ENCODE measurements around the gene CDH13.

The CDH13 gene

GRCh38 chr16:82999711-83000110 lies 372.9 kb downstream of the CDH13 start:
- no peak for DNase-seq (ENCODE audit: low read depth in 2 of 2)

GRCh38 chr16:83002351-83003334 lies 375.9 kb downstream of the CDH13 start:
- DNase-seq (ENCODE audit: low read depth in 2 of 2) = no peak

DNA sequence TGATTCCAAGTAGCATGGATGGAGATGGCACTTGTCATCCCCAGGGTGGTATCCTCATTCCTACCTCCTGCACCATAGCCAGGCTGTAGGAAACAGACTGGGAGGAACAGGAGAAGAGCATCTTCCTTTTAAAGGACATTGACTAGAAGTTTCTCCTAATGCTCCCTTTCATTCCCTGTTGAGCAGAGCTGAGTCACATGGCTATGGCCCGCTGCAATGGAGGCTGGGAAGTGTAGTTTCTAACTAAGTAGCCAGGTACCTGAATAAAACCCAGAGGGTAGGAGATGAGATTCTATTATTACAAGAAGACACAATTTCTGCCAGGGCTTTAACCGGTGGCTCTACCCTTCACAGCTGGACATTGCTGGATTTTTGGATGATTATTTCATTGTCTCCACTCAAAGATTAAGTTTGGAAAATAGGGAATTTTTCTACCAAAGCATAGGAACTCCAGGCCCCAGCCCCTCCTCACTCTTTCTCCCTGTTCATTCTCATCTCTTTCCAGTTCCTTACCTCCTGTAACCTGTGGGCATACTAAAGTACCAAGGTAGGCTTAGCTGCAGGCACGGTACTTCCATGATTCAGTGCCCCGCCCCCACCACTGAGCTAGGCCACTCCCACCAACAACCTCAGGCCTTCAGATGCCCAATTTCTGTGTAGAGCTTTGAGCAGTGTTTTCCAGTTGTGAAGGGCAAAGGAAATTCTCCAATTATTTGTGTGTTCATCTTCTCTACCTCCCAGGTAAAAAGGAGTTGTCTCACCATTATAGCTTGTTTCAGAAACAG lies 378.3 kb downstream of the CDH13 start:
- DNase-seq (ENCODE audit: low read depth in 2 of 2) = no peak

- no peak for DNase-seq (ENCODE audit: low read depth in 2 of 2)
These were observed 378.9 kb downstream of the CDH13 start for GRCh38 chr16:83005653-83006160.

DNA sequence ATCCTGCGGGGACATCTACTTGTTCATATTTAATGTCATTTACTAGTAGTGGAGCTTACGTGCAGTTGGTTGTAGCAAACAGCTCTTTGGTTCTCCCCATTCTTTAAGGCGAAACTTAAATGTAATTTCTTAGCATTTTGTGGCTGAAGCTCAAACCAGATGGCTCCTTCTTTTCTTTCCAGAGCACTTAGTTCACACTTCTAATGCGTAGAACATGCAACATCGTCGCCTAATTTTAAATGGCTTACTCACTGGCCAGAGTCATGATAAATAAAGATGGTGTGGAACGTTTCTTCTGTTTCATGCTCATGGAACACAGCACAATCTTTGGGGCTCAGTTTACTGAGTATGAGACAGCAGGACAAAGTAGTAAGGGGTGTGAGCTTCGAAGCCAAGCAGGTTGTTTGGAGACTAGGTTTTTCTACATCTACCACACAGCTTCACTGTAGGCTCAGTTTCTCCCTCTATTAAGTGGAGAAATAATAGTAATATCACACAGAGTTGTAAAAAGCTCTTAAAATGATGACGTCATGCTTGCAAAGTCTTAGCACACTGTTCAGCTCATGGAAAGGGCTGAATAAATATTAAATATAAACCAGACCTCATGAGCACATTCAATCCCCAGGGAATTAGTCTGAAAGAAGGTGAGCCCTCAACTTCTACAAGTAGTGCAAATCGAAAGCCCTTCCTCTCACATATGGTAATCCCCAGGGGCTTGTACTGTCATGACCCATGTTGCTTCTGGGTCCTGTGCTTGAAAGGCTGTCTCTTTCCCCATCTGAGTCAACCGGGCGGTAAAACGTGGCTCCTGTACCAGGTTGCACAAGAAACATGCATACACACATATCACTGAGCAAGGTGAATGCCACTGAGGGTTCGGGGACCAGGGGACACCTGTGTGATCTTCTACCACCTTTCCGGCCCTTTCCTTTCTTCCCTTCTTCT lies 384.3 kb downstream of the CDH13 start:
- no peak for DNase-seq (ENCODE audit: low read depth in 2 of 2)

DNA sequence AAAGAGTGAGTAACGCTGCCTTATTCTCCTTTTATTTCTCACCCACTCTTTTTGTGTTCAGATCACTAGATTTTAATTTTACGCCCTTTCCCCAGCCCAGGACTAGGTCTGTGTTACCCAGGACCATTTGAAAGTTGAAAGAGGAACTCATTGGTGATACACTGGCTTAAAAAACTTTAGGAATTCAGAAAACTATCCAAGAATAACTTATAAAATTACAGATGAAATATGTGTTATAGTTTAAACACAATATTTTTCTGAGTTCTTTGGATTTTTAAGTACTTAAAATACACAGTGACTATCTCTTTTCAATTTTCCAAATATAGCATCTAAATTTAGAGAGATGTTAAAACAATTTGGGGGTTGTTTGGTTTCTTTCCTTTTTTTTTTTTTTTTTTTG lies 385.2 kb downstream of the CDH13 start:
- DNase-seq (ENCODE audit: low read depth in 2 of 2) = no peak

DNA sequence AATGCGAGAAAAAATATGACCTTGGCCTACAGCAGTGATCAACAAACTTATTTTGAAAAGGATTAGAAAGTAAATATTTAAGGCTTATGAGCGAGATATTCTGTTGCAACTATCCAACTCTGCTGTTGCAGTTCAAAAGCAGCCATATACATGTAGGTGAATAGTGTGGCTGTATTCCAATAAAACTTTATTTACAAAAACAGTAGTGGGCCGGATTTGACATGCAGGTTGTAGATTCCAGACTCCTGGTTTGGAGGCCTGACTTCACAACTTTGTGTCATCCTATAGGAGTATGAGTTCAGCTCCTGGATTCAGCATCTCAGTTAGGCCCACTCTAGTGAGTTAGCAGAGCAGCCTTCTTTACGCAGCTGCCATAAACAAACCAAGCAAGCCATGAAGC lies 386.3 kb downstream of the CDH13 start:
- DNase-seq (ENCODE audit: low read depth in 2 of 2) = no peak

- no peak for DNase-seq (ENCODE audit: low read depth in 2 of 2)
These were observed 393.2 kb downstream of the CDH13 start for GRCh38 chr16:83019963-83020362.

DNA sequence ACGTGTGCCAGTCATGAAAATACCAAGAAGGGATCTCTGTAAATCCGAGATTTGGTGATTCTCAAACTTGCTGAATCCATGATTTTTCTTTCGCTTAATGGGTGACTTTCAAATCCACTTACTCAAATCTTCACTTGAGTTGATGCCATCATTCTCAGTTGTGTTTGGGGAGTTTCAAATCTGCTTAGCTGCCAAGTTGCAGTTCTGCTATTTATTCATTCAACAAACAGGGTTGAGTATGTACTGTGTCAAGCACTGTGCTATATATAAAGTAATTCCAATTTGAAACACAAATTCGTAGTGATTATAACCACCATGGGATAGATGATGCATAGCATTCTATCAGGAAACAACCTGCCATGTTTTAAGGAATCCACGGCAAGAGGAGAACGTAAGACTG lies 394.3 kb downstream of the CDH13 start:
- DNase-seq (ENCODE audit: low read depth in 2 of 2) = no peak

DNA sequence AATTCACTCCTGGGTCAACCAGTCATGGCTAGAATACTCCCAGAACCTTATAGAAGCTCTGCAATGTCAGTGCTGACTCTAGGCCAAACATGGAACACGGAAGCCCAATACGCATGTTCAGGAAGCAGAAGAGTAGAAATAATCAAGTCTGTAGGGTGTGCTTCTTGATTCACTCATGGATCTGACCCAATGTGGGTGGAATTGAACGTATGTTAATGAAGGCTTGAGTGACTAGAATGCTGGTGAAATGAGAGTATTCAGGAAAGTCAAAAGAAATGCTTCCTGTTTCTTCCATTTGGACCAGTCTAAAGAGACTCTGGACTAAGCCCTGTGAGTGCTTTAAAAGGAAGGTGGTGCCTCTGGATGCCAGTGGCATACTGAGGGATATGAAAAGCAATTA lies 395.0 kb downstream of the CDH13 start:
- DNase-seq (ENCODE audit: low read depth in 2 of 2) = no peak

- no peak for DNase-seq (ENCODE audit: low read depth in 2 of 2)
These were observed 396.2 kb downstream of the CDH13 start for GRCh38 chr16:83023011-83023410.

- no peak for DNase-seq (ENCODE audit: low read depth in 2 of 2)
These were observed 396.9 kb downstream of the CDH13 start for GRCh38 chr16:83023640-83024039.

GRCh38 chr16:83027973-83028372 lies 401.2 kb downstream of the CDH13 start:
- DNase-seq (ENCODE audit: low read depth in 2 of 2) = no peak

- no peak for DNase-seq (ENCODE audit: low read depth in 2 of 2)
These were observed 402.7 kb downstream of the CDH13 start for GRCh38 chr16:83029467-83029866.

- DNase-seq (ENCODE audit: low read depth in 2 of 2) = no peak
These were observed 404.8 kb downstream of the CDH13 start for GRCh38 chr16:83031524-83031923.

DNA sequence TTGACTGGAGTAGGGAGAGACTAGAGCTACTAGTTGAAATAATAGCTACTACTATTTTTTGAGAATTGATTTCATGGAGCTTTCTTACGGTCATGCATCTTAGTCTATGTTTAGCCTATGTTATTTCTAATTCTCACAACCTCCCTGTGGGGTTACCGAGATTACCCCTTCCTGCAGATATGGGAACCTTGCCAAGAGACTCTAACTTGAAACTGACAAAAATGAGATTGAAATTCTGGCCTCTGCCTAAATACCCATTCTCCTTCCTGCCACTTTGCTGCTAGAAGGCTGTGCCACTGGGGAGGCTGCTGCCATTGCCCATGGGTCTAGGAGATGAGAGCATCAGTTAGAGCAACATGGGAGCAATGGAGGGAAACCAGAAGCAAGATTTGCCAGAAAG lies 410.3 kb downstream of the CDH13 start:
- no peak for DNase-seq (ENCODE audit: low read depth in 2 of 2)

- DNase-seq (ENCODE audit: low read depth in 2 of 2) = no peak
These were observed 411.1 kb downstream of the CDH13 start for GRCh38 chr16:83037884-83038283.

DNA sequence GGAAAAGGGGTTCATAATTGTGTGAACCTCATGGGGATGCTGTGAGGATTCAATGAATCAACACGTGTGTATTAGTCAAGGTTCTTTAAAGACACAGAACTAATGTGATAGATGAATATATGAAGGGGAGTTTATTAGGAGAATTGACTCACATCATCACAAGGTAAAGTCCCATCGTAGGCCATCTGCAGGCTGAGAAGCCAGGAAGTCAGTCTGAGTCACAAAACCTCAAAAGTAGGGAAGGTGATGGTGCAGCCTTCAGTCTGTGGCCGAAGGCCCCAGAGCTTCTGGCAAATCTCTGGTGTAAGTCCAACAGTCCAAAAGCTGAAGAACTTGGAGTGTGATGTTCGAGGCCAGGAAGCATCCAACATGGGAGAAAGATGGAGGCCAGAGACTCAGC lies 413.4 kb downstream of the CDH13 start:
- DNase-seq (ENCODE audit: low read depth in 2 of 2) = no peak

- DNase-seq (ENCODE audit: low read depth in 2 of 2) = no peak
These were observed 417.8 kb downstream of the CDH13 start for GRCh38 chr16:83044589-83044988.

GRCh38 chr16:83045790-83046189 lies 419.0 kb downstream of the CDH13 start:
- no peak for DNase-seq (ENCODE audit: low read depth in 2 of 2)

- no peak for DNase-seq (ENCODE audit: low read depth in 2 of 2)
These were observed 419.9 kb downstream of the CDH13 start for GRCh38 chr16:83046664-83047063.

DNA sequence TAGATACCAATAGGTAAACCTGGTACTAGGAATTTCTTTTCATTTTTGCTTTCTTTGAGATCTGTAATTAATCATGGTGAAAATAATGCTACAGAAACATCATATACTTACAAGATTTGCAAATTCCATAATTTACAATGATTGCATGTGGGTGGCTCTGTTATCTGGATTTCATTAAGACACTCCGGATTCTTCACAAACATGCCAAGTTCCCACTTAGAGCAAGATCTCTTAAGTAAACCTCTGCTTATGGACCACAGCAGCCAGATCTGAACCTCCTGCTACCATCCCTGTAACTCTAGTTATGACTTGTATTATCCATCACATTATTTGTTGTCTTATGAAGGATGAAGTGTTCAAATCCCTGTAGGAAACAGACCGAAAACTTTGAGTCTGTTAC lies 424.7 kb downstream of the CDH13 start:
- DNase-seq (ENCODE audit: low read depth in 2 of 2) = no peak

All from activated CD8-positive, alpha-beta memory T cell treated with anti-CD3 and anti-CD28 coated beads for 4 hours (primary cell).